ENCODE results near the gene MOB4.

DNA sequence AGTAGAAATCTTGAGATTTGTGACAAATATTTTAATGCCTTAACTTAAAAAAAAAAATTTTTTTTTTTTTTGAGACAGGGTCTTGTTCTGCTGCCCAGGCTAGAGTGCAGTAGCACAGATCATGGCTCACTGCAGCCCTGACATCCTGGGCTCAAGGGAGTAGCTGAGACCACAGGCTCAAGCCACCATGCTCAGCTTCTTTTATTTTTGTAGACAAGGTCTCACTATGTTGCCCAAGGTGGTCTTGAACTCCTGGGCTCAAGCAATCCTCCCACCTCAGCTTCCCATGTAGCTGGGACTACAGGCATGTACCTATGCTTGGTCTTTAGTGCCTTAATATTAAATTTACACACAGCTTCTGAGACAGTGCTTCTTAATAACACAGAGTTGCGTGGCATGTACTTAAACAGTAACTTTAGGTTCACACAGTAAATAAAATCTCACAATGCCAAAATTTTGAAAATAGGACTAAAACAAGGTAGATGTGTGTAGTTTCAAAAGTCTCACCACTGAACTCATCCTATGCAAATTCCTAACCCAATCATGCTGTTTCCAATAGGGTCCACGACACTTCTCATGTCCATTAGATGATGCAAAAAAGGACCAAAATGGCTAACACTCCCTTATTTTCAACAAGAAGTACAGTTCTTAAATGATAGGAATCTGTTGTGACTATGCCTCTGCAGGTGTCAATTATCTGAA lies 20.3 kb upstream of the MOB4 start:
- TF ChIP-seq EZH2 (IDR thresholded peaks at IDR 0.05; ENCODE audit: borderline replicate concordance, low read length) (no peak), CTCF (IDR thresholded peaks at IDR 0.05; ENCODE audit: low read length) (no peak)
